Left cardiac atrium (tissue), 4 donors: ENCODE results near the gene GON7. TPM values are rescaled to one million over a fixed set of nuclear protein-coding genes. Genes with fewer than 3 reads are reported as not detected.
"Not testable (repeated sequence)": the region's sequence is repeated elsewhere in the genome, so short reads cannot be mapped to it uniquely, and the experiment has no call there.

ENCODE experiments used
- ATAC-seq, 2 donors: fragments of 200-7000 bp; cut with Tn5 transposase; one replicate each; pipeline ENCODE4 v1.9.1; 2020; ENCODE audit warnings: mild to moderate bottlenecking in 2 of 2, moderate library complexity in 2 of 2
- DNase-seq: peaks from one replicate; pipeline ENCODE4 v3.0.0-alpha.2; 2020
- intact Hi-C, 2 donors: fragments of 100-400 bp; cut with DNase I; formaldehyde crosslinking; loops; one replicate each; pipeline versions ENCODE4 v1.14.1 to v1.15.1; 2022 to 2023
- total RNA-seq, 2 donors: library from RNA; stranded (reverse); fragmentation: NEBNext Ultra II Directional; extraction: Animal tissue kit (Norgen Biotek cat#: 25700); gene quantifications; one replicate each; pipeline ENCODE4 v1.2.1, GENCODE V29; 2021
- donor health status: DM: no; HTN: yes; CAD: no.
- donor health status: DM: no; HTN: yes; CAD: no; lungs with severe emphysema.
- donor health status: DM: yes; HTN: yes; CAD: no.
- donor health status: Dilated cardiomyopathy.

The GON7 gene
- total RNA-seq, 2 donors from 2014 or later, result 9.8 to 12.1 TPM

DNA sequence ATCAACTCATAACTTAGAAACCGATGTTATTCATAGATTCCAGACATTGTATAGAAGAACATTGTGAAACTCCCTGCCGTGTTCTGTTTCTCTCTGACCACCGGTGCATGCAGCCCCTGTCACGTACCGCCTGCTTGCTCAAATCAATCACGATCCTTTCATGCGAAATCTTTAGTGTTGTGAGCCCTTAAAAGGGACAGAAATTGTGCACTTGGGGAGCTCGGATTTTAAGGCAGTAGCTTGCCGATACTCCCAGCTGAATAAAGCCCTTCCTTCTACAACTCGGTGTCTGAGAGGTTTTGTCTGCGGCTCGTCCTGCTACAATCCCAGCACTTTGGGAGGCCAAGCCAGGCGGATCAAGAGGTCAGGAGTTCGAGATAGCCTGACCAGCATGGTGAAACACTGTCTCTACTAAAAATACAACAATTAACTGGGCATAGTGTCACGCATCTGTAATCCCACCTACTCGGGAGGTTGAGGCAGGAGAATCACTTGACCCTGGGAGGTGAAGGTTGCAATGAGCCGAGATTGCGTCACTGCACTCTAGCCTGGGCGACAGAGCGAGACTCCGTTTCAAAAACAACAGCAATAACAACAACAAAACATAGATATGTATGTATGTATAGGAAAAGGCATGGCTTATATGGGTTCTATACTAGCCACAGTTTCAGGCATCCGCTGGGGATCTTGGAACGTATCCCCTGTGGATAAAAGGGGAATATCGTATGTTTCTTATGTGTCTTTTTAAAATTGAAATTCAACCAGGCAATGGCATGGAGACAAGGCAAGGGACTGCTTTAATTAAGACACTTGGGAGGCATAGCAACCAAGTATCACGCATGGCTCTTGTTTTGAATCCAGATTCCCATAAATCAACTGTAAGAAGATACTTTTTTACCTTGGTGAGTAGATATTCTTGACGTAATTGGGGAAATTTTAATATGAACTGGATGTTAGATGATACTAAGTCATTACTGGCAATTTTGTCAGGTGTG lies 41.3 kb downstream of the GON7 start:
- intact Hi-C loops, ATAC-seq, DNase-seq: not testable (repeated sequence)

GRCh38 chr14:93163564-93163963 lies 43.3 kb downstream of the GON7 start:
- ATAC-seq (no peak), DNase-seq (no peak)
- intact Hi-C loops, result no loop called here

GRCh38 chr14:93161411-93161940 lies 45.4 kb downstream of the GON7 start:
- intact Hi-C loops, result no loop called here
- DNase-seq (no peak), ATAC-seq (no peak)

GRCh38 chr14:93160353-93160801 lies 46.5 kb downstream of the GON7 start:
- DNase-seq, result no peak
- intact Hi-C loops, result no loop called here
- ATAC-seq, result no peak

GRCh38 chr14:93159625-93160352 lies 47.1 kb downstream of the GON7 start:
- ATAC-seq, DNase-seq, intact Hi-C loops: not testable (repeated sequence)

DNA sequence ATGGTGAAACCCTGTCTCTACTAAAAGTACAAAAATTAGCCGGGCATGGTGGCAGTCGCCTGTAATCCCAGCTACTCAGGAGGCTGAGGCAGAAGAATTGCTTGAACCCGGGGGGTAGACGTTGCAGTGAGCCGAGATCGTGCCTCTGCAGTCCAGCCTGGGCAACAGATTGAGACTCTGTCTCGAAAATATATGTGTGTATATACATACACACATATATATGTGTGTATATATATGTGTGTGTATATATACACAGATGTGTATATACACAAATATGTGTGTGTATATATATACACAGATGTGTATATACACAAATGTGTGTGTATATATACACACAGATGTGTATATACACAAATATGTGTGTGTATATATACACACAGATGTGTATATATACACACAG lies 48.5 kb downstream of the GON7 start:
- DNase-seq, ATAC-seq: not testable (repeated sequence)

GRCh38 chr14:93156693-93157369 lies 50.0 kb downstream of the GON7 start:
- ATAC-seq, result no peak
- intact Hi-C loops, result no loop called here
- no peak for DNase-seq

More for the DNA sequence above, 48.5 kb downstream of the GON7 start:
- intact Hi-C loops, result not testable (repeated sequence)

- DNase-seq (no peak), ATAC-seq (no peak)
- intact Hi-C loops, result no loop called here
Observed at GRCh38 chr14:93155667-93156066, 51.2 kb downstream of the GON7 start.

DNA sequence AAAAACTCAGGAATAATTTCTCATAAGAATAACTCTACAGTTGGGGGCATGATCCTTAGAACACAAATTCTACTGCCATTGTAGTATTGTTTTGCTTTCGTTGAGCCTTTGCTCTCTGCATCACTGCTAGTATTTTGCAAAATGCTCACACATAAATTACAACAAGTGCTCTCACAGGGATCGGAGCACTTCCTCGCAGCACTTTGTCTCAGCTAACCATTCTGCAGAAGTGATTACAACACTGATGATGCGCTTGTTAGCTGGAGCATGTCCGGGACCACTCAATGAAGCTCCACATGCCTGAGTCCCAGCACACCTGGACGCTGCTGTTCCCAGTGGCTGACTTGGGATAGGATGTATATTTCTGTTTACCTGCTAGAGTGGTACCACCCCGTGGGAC lies 53.7 kb downstream of the GON7 start:
- intact Hi-C loops, result no loop called here
- DNase-seq (no peak), ATAC-seq (no peak)

Other genes starting within 250 kb of the GON7 start
- gene ITPK1, start 91.1 kb downstream of the GON7 start, total RNA-seq, result 10 to 100 TPM; 92.0 to 99.9 TPM
- 10 to 100 TPM; 33.1 to 41.6 TPM for gene MOAP1, start 22.2 kb downstream of the GON7 start, total RNA-seq
- gene LYSET, start 21.7 kb downstream of the GON7 start, total RNA-seq, result 10 to 100 TPM; 17.6 to 20.8 TPM
- 10 to 100 TPM; 17.6 to 20.5 TPM for gene UBR7, start 191 bp upstream of the GON7 start, total RNA-seq
- gene BTBD7, start 126.0 kb upstream of the GON7 start, total RNA-seq, result 10 to 100 TPM; 24.4 to 25.1 TPM
- not detected for gene COX8C, start 140.1 kb upstream of the GON7 start, total RNA-seq
- under 1 TPM; 0.18 to 0.21 TPM for gene UNC79, start 223.9 kb upstream of the GON7 start, total RNA-seq